MV-4-11 (cell line): Measurements from ENCODE around the gene GSTT4.
"Not testable (repeated sequence)": the region's sequence is repeated elsewhere in the genome, so short reads cannot be mapped to it uniquely, and the experiment has no call there.

ENCODE experiments used
- DNase-seq: peaks from one replicate; lab custom pipeline; 2025; lab: John Stamatoyannopoulos, UW

GSTT4 gene

DNA sequence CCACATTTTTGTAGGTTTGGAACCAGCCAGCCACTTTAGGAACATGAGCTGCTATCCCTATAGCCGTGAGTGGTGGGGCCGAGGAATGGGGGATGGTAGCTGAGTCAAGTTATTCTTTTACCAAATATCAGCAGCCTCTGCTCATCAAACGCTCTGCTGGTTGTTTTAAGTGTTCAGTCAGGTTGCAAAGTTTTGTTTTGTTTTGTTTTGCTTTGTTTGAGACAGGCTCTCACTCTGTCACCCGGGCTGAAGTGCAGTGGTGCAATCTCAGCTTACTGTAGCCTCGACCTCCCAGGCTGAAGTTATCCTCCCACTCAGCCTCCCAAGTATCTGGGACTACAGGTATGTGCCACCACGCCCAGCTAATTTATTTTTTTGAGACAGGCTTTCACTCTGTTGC is 20.2 kb upstream of the GSTT4 start:
- DNase-seq = no peak

DNA sequence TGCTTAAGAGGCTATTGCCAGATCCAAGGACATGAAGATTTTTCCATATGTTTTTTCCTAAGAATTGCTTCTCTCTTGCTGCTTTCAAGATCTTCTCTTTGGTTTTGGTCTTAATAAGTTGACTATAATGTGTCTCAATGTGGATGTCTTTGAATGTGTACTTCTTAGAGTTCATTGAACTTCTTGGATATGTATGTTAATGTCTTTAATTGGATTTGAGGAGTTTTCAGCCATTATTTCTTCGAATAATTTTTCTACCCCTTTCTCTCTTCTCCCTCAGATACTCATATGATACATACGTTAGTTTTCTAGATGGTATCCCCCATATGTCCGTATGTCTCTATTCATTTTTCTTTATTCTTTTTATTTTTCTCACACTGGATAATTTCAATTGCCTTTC is 19.1 kb upstream of the GSTT4 start:
- DNase-seq = no peak

DNA sequence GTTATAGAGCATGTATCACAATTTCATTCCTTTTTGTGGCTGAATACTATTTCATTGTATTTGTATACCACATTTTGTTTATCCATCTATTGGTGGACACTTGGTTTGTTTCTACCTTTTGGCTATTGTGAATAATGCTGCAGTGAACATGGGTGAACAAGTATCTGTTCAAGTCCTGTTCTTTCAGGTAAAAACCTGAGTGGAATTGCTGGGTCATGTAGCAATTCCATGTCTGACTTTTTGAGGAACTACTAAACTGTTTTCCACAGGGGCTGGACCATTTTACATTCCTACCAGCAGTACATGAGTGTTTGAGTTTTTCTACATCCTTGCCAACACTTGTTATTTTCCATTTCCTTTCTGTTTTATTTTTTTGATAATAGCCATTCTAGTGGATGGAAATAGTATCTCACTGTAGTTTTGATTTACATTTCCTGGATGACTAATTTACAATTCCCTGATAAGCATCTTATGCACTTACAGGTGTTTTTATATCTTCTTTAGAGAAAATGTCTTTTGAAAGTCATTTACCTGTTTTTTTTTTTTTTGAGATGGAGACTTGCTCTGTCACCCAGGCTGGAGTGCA is 18.0 kb upstream of the GSTT4 start:
- no peak for DNase-seq

DNA sequence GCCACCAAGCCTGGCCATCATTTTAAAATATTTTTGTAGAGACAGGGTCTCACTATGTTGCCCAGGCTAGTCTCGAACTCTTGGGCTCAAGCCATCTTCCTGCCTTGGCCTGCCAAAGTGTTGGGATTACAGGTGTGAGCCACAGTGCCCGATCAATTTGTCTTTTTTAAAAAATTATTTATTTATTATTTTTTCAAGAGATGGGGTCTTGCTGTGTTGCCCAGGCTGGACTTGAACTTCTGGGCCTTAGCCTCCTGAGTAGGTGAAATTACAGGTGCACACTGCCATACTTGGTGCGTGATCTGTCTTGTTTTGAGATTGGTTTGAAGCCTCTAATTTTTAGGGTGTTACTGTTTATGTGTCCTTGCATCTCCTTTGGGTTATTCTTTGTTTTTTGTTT is 16.1 kb upstream of the GSTT4 start:
- DNase-seq = no peak

DNA sequence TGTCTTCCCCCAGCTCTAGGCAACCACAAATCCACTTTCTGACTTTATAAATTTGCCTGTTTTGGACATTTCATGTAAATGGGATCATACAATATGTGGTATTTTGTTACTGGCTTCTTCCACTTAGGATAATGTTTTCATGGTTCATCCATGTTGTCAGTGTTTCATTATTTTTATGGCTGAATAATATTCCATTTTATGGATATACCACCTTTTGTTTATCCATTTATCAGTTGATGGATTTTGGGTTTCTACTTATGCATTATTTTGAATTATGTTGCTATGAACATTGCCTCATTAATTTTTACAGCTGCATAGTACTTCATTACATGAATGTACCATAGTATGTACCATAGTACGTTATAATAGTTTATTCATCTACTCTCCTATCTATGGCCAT is 10.9 kb upstream of the GSTT4 start:
- no peak for DNase-seq

DNA sequence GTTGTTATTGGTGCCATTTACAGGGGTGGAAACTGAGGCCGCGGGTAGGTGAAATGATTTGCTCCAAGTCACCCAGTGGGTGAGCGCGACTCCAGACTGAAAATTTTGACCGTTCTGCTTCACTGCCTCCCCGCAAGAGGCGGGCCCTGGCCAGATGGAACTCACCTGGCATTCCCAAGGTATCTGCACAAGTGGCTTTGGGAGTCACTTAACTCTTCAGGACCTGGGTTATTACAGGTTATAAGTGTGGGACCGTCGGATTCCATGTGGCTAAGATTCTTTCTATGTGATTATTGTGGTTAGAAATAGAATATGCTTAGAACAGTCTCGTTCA is 6.4 kb upstream of the GSTT4 start:
- DNase-seq = no peak

DNA sequence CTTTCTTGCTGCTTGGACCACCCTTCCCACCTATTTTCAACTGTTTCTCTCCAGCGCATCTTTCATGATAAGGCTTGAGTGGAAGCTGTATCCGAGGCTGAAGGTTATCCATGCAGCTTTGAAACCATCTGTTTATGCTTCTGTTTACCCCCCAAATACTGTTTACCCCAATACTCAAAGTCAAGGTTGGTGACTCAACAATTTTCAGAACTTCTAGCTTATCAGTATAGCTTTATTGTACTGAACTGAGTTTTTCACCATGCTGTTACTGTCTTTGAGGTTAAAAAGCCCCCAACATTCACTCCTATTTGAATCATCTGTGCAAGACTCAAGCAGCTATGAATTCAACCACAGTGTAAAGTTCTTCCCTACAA is 4.8 kb upstream of the GSTT4 start:
- no peak for DNase-seq

DNA sequence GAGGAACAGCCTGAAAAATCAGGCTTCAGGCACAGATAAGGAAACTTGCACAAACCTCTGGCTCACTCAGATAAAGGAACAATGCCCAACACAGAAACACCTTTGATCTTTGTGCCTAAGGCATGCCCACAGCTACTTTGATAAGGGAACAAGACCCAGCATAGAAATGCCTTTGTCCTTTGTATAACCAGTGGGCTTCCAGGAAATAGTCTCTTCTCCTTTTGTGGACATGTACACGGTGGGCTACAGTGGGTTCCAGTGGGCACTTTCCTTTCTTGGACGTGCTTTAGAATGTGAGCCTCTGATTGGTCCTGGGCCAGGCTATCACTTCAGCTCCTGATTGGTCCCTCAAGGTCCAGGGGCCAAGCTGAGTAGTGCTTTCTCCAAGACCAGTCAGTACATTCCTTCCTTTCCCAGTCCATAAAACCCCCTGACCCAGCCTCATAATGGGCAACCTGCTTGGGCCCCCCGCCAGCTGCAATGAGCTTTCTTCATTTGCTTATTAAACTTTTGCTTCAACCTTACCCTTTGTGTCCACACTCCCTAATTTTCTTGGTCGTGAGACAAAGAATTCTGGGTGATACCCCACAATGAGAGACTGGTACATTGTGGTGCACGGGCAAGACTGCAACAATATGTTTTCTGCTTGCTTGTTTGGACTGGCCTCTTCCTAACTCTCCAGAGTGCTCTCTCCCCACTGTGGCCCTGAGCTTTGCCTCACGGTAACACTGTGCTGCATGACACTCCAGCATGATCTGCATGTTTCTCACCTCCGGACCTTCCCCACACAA is 4.2 kb upstream of the GSTT4 start:
- DNase-seq = no peak

DNA sequence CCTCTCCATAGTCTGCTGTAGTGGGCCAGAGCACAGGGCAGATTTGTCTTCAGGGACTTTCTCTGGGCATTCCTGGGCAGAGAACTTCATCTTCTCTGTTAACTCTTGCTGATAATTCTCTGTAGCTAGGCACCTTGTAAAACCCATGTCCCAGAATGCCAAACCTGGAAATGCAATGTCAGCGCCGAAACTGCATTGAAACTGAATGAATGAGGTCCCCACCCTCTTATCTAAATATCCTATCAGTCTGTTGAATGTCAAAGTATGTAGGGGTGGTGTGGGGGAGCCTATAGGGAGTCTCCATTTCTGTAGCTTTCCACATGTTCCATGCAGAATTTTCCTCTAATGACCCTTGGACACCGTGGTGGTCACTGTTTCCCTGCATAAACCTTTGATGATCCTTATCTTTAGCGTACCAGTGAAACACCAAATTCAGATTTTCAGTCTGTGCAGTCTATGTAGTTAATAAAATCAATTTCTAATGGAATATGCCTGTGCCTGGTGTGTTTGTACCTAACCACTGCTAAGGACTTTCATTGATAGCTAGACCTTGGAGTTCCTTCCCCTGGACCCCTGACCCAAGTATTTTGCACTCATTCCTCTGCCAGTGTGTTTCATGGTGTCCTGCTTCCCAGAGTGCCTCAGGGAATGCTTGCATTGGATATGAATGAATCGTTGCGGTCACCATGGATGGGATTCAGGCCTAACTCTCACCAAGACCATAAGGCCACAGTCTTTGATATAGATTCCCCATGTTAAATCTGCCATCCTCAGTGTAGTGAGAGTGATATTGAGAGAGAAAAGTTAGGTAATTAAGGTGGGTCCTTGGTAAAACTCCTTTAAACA is 3.4 kb upstream of the GSTT4 start:
- no peak for DNase-seq

DNA sequence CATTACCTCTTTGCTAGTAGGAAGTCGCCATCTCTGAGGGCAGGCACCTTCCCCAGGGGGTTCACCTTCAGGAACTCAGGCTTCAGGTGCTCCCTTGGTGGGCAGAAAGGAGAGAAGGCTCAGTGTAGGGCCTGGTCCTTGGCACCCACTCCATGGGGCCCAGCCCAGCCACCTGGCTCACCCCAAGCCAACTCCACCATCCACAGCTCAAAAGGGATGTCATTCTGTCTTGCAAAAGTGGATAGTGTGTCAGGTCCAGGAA is 2.7 kb upstream of the GSTT4 start:
- no peak for DNase-seq

DNA sequence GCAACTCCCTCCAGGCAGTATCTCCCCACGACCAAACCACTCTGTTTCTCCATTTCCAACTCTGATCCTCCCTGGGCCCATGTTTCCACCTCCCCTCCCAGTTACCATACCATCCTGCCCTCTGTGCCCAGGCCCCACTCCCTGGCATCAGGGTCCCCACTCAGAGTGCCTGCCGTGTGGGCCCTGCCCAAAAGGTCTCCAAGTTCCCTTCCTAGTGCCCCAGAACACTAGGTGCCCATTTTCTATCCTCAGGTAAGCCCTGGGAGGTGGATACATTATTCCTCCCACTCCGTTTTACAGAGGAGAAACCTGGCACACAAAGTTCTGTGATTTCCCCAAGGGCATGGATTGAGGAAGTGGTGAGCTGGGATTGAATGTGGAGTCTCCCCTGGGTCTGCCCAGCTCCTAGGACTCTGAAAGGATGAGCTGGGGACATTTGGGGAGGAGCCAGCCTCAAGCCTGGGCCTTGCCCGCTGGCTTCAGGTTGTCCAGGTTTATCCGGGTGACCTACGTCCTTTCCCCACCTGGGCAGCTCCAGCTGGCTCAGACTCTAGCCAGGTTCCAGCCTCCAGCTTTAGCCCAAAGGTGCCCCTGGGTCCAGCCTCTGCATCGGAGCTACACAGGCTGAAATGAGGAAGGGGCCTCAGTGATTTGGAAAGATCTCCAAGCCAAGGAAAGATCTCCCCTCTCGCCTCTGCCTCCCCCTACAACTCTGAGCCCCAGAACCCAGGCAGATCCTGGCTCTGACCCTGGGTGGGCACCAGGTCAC is 2.2 kb upstream of the GSTT4 start:
- DNase-seq = no peak

DNA sequence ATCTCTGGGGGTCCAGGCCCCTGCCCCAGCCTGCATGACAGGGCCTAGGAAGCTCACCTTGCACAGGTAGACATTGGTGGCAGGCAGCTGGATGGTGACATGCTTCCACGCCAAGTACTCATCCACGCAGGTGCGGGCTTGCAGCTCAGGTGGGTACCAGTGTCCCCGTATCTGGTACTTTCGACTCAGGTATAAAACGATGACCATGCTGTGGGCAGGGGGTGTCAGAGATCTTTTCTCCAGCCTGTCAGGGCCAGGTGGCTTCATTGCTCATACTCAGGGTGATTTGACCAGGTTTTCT is 1.6 kb upstream of the GSTT4 start:
- DNase-seq = no peak

DNA sequence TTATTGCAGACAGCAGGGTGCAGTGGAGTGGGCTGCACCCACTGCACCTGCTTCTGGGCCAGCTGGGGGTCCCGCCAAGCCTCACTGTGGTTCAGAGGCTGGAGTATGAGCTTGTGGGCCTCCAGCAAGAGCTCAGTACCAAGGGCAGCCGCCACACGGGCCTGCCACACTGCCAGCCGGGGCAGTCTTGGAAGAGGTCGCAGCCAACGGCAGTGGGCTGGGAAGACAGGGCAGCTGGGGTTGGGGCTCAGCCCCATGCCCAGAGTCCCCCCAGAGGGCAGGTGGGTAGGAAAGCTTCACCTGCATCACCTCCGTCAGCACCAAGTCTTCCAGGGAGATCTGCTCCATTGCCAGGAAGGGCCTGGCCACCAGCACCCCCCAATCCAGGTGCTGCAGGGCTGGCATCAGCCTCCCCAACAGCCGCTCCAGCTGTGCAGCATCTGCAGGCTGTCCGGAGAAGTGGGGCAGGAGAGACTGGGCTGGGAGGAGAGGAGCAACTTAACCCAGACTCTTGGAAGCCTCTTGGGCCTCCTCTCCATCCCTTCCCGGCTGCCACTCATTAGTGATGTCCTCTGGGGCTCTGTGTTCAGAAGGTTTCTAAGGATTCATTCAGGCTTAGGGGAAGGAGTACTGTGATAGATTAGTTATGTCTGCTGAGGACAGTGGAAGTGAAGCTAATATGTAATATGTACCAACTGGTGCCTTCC is 1.1 kb upstream of the GSTT4 start:
- no peak for DNase-seq

DNA sequence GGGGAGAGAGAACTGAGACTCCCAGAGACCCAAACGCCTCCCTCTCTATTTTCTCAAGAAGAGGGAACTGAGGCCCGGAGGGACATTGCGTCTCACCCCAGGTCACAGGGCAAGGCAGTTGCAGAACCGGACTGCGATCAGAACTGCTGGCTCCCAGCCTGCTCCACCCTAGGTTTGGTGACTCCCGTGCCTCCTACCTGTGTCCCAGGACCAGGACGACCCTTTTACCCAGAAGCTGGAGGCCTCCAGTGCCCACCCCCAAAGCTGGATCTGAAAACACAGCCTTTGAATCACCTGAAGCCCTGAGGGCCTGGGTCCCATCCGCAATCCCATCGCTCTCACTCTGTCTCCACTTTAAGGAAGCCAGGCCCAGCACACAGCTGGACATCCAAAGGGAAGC is 1.4 kb downstream of the GSTT4 start:
- no peak for DNase-seq

DNA sequence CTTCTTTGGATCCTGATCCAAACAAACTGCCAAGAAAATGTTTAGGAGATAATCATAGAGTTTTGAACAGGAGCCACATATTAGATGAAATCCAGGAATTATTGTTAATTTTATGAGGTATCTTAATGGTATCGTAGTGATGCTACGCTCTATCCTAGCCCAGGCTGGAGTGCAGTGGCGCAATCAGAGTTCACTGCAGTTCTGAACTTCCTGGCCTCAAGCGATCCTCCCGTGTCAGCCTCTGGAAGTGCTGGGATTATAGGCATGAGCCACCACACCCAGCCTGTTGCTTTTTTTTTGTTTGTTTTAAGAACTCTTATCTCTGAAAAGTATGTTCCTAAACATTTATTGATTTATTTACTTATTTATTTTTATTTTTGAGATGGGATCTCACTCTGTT is 2.4 kb downstream of the GSTT4 start:
- DNase-seq = no peak

DNA sequence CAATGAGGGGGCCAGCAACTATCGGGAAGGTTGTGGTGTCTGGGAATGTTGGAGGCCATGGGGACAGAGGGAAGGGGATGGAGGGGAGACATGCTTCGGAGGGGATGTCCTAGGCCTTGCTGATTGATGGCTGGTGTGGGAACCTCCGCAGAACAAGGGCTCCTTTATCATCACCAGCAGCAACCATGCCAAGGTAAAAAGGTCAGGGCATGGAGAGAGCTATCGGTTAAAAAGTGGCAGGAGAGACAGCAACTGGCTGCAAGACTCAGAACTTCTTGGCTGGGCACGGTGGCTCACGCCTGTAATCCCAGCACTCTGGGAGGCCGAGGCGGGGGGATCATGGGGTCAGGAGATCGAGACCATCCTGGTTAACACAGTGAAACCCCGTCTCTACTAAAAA is 3.0 kb downstream of the GSTT4 start:
- no peak for DNase-seq

DNA sequence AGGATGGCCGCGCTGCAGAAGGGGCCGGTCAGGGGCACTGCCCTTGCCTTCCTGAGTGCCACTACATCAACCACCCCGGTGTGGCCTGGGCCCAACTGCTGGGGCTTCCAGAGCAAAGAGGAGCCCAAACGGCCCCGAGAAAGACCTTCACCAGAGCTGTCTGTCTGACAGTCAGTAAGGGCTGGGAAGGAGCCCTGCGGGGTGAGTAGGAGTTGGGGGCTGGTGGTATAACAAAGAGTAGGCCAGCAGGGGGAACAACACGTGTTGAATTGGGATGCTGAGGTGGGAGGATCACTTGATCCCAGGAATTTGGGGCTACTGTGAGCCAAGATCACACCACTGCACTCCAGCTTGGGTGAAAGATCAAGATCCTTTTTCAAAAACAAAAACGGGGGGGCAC is 3.9 kb downstream of the GSTT4 start:
- DNase-seq = no peak

DNA sequence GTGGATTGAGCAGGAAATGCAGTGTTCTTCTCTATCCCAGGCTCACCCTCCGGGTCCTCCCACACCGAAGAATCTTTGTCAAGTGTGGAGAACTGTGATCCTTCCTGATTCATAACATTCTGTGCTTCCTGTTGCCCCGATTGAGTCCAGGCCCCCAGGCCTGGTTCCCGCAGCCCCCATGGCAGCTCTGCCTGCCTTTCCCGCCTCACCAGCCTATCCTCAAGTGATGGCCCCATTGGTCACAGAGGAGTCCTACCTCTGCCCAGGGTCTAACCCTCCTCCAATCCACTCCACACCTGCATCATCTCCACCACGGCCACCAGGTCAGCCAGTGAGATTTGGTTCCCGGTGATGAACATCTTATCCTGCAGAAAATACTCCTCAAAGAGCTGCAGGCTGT is 5.5 kb downstream of the GSTT4 start:
- not testable (repeated sequence) for DNase-seq

DNA sequence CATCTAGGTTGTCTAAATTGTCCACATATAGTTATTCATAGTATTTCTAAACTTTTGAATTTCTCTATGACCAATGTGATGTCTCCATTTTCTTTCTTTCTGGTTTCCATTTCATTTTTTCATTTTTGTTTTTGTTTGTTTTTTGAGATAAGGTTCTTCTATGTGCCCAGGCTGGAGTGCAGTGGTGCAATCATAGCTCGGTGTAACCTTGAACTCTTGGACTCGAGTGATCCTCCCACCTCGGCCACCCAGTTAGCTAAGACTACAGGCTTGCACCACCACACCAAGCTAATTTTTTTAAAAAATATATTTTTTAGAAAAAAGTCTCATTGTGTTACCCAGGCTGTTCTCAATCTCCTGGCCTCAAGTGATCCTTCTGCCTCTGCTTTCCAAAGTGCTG is 8.2 kb downstream of the GSTT4 start:
- no peak for DNase-seq

DNA sequence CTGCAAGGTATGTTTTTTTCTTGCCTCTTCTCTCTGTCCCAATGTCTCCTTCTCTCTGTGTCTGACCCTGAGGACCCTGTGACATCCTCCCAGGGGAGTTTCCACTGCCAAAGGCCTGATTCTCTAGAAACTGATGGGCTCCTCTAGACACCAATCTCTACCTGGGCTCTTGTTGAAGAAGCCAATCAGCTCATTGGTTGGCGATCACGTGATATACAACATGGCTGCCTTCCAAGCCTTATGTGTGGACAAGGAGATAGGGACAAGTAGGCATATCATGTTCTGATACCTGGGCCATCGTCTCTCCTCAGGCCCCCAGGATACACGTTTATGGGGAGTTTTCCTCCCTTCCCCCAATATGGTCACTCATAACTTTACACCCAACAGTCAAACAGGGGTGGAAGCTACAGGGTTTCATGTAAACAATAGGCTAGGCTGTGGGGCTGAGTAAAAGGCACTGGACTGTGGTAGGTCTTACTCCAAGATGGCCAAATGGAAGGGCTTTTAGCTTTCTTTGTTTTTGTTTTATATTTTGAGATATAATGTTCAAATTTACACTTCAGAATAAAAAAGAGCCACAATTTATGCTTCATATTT is 11.6 kb downstream of the GSTT4 start:
- DNase-seq = not testable (repeated sequence)

DNA sequence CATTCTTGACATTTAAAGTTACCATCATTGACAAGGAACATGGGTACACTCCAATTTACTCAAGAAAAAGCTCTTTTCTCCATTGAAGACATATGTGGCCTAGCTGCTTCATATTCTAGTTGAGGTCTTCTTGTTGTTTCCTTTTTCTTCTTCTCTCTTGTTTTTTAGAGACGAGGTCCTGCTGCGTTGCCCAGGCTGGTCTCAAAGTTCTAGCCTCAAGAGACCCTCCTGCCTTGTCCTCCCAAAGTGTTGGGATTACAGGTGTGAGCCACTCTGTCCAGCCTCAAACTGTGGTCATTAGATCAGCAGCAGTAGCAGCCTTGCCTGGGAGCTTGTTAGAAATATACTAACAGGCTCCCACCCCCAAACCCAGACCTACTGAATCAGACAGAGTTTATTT is 12.2 kb downstream of the GSTT4 start:
- not testable (repeated sequence) for DNase-seq
